Measurements from ENCODE around the gene MAGI1. TPM values are rescaled to one million over a fixed set of nuclear protein-coding genes. Genes with fewer than 3 reads are reported as not detected.

Gene MAGI1
- polyA plus RNA-seq, 1 of the 3 experiments (the other 2 are of a cell fraction), result 10.3 TPM

GRCh38 chr3:65846936-65847335 is 191.8 kb downstream of the MAGI1 start:
- no peak overlapping the region for H2AFZ ChIP-seq (ENCODE audit: low read depth)
- H3K9ac ChIP-seq, result no peak overlapping the region
- no peaks in the 10 kb centered on the region for H3K9me2 ChIP-seq
- peaks cover 4% of the 10 kb centered on the region for H3F3A ChIP-seq (replicated peaks; ENCODE audit: insufficient read depth)
- no peaks in the 10 kb centered on the region for H3K36me3 ChIP-seq (replicated peaks in 1 of 2; ENCODE audit: control insufficient read depth in 1 of 2, insufficient read depth in 2 of 2, low read length in 1 of 2)
- ChIA-PET CTCF (interaction anchor here (1.1 kb wide), 1 partner anchor 15 kb away, joined by 3 read pairs; no protein-coding TSS in a partner anchor), POLR2A (no interaction called here)
- H3K4me2 ChIP-seq, result no peak overlapping the region
- WGBS (ENCODE audit: low lambda C conversion rate), result 93% methylated on average over 1 of the region's 1 CpG
- H3K4me3 ChIP-seq (ENCODE audit: low read depth in 2 of 2, low read length in 1 of 2), result no peak overlapping the region
- DNase-seq, result no peak
- no peaks in the 10 kb centered on the region; a peak in 2 of 4 replicates for H3K4me1 ChIP-seq (ENCODE audit: control insufficient read depth in 1 of 2, insufficient read depth in 2 of 2, low read depth in 1 of 2, low read length in 1 of 2)
- H3K9me3 ChIP-seq, result no peaks in the 10 kb centered on the region
- H4K20me1 ChIP-seq (ENCODE audit: insufficient read depth), result no peaks in the 10 kb centered on the region
- no peak overlapping the region for H3K27ac ChIP-seq (ENCODE audit: low read depth in 2 of 2, low read length in 1 of 2)
- TF ChIP-seq RFX5 (IDR thresholded peaks at IDR 0.05; ENCODE audit: low read length), result no peak
- TF ChIP-seq TCF12 (IDR thresholded peaks at IDR 0.05), result no peak
- no peak for TF ChIP-seq POLR2AphosphoS5 (IDR thresholded peaks at IDR 0.05; ENCODE audit: low read depth, low read length)
- TF ChIP-seq CHD2 (IDR thresholded peaks at IDR 0.05; ENCODE audit: low read length, partially characterized antibody), result no peak
- TF ChIP-seq MAX (IDR thresholded peaks at IDR 0.05; ENCODE audit: low read depth), result no peak
- no peak for TF ChIP-seq SMC3 (IDR thresholded peaks at IDR 0.05; ENCODE audit: low read depth, low read length)
- no peaks in the 10 kb centered on the region for H3K27me3 ChIP-seq (ENCODE audit: insufficient read depth)
- H3K79me2 ChIP-seq (ENCODE audit: insufficient read depth), result peaks cover 42% of the 10 kb centered on the region

- POLR2A ChIA-PET, result no interaction called here
- H3K4me2 ChIP-seq, result no peak overlapping the region
These were observed 194.3 kb downstream of the MAGI1 start for GRCh38 chr3:65844370-65844769.

More at GRCh38 chr3:65844370-65844769, 194.3 kb downstream of the MAGI1 start:
- Histone ChIP-seq H2AFZ (ENCODE audit: low read depth) (no peak overlapping the region), H4K20me1 (ENCODE audit: insufficient read depth) (no peaks in the 10 kb centered on the region), H3K9ac (no peak overlapping the region), H3F3A (replicated peaks; ENCODE audit: insufficient read depth) (peaks cover 6% of the 10 kb centered on the region), H3K4me3 (ENCODE audit: low read depth in 2 of 2, low read length in 1 of 2) (no peak overlapping the region), H3K27ac (ENCODE audit: low read depth in 2 of 2, low read length in 1 of 2) (no peak overlapping the region), H3K36me3 (replicated peaks in 1 of 2; ENCODE audit: control insufficient read depth in 1 of 2, insufficient read depth in 2 of 2, low read length in 1 of 2) (no peaks in the 10 kb centered on the region), H3K9me3 (no peaks in the 10 kb centered on the region), H3K79me2 (ENCODE audit: insufficient read depth) (peaks cover 38% of the 10 kb centered on the region), H3K27me3 (ENCODE audit: insufficient read depth) (no peaks in the 10 kb centered on the region), H3K4me1 (ENCODE audit: control insufficient read depth in 1 of 2, insufficient read depth in 2 of 2, low read depth in 1 of 2, low read length in 1 of 2) (no peaks in the 10 kb centered on the region; a peak in 1 of 4 replicates), H3K9me2 (no peaks in the 10 kb centered on the region)
- CTCF ChIA-PET, result no interaction called here
- 96% methylated on average over 2 of the region's 2 CpGs for WGBS (ENCODE audit: low lambda C conversion rate)
- no peak for TF ChIP-seq SIN3A (IDR thresholded peaks at IDR 0.05; ENCODE audit: borderline replicate concordance, low read depth, low read length)
- TF ChIP-seq RCOR1 (IDR thresholded peaks at IDR 0.05; ENCODE audit: low read length), result no peak
- no peak for TF ChIP-seq TAF1 (IDR thresholded peaks at IDR 0.05; ENCODE audit: borderline replicate concordance, low read depth, low read length)
- TF ChIP-seq REST (IDR thresholded peaks at IDR 0.05; ENCODE audit: low read depth, low read length), result no peak
- no peak for TF ChIP-seq EP300 (IDR thresholded peaks at IDR 0.05; ENCODE audit: borderline replicate concordance in 1 of 2, low read depth in 1 of 2, low read length in 1 of 2)
- no peak for TF ChIP-seq GATA2 (CRISPR knock-in tag; IDR thresholded peaks at IDR 0.05)
- TF ChIP-seq YY1 (IDR thresholded peaks at IDR 0.05; ENCODE audit: low read depth), result no peak
- TF ChIP-seq RAD21 (IDR thresholded peaks at IDR 0.05; ENCODE audit: low read length), result no peak
- no peak for TF ChIP-seq NFIC (IDR thresholded peaks at IDR 0.05; ENCODE audit: borderline replicate concordance)
- TF ChIP-seq RXRA (IDR thresholded peaks at IDR 0.05; ENCODE audit: borderline replicate concordance, low read depth), result no peak
- no peak for TF ChIP-seq RFX5 (IDR thresholded peaks at IDR 0.05; ENCODE audit: low read length)
- no peak for TF ChIP-seq FOXJ3 (CRISPR knock-in tag; IDR thresholded peaks at IDR 0.05)
- no peak for DNase-seq

Measured in SK-N-SH (cell line).